HFF-Myc (cell line): Measurements from ENCODE around the gene MRTO4.

Source experiments
- DNase-seq: peaks from one replicate; pipeline ENCODE4 v3.0.0-alpha.2; 2011; ENCODE audit warnings: low read depth; ENCODE audit errors: extremely low read depth
- H3K4me3 ChIP-seq: replicated peaks from 2 replicates; pipeline ENCODE4 v1.5.1; 2011; ENCODE audit warnings: low read depth, mild to moderate bottlenecking, control low read depth, low read length
- TF ChIP-seq, protein P1 (sequence below): IDR thresholded peaks from 2 replicates; pipeline ENCODE4 v1.5.1; 2012; ENCODE audit warnings: mild to moderate bottlenecking, low read depth, low read length, control low read depth; ENCODE audit errors: missing control alignments

The MRTO4 gene

GRCh38 chr1:19309123-19309813, 57.7 kb downstream of the MRTO4 start:
- peak; percentile 49 for DNase-seq
- H3K4me3 ChIP-seq, result no peak overlapping the region
- TF ChIP-seq, protein P1, sequence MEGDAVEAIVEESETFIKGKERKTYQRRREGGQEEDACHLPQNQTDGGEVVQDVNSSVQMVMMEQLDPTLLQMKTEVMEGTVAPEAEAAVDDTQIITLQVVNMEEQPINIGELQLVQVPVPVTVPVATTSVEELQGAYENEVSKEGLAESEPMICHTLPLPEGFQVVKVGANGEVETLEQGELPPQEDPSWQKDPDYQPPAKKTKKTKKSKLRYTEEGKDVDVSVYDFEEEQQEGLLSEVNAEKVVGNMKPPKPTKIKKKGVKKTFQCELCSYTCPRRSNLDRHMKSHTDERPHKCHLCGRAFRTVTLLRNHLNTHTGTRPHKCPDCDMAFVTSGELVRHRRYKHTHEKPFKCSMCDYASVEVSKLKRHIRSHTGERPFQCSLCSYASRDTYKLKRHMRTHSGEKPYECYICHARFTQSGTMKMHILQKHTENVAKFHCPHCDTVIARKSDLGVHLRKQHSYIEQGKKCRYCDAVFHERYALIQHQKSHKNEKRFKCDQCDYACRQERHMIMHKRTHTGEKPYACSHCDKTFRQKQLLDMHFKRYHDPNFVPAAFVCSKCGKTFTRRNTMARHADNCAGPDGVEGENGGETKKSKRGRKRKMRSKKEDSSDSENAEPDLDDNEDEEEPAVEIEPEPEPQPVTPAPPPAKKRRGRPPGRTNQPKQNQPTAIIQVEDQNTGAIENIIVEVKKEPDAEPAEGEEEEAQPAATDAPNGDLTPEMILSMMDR, result no peak
